GM23338 (cell line): ENCODE measurements around the gene PER1. TPM values are rescaled to one million over a fixed set of nuclear protein-coding genes. Genes with fewer than 3 reads are reported as not detected.

Experiments used
- ATAC-seq: fragments of 200-7000 bp; cut with Tn5 transposase; 3 replicates; pipeline ENCODE4 v1.9.1; 2020
- DNase-seq: peaks from one replicate; pipeline ENCODE4 v3.0.0-alpha.2; 2015; ENCODE audit warnings: low spot score
- H2AFZ ChIP-seq: fragments of 200-600 bp; sonication (generic); 2 replicates; pipeline ENCODE4 v1.8.0; 2016; ENCODE audit warnings: antibody characterized with exemption, mild to moderate bottlenecking, moderate library complexity
- H3F3A ChIP-seq: fragments of 200-600 bp; sonication (generic); replicated peaks from 2 replicates; pipeline ENCODE4 v1.8.0; 2017; ENCODE audit warnings: antibody characterized with exemption, mixed run types, low read depth
- H3K27ac ChIP-seq: fragments of 200-600 bp; sonication (generic); 2 replicates; pipeline ENCODE4 v1.6.1; 2016; ENCODE audit warnings: low read depth
- H3K27me3 ChIP-seq: fragments of 200-600 bp; sonication (generic); 2 replicates; pipeline ENCODE4 v1.8.0; 2016; ENCODE audit warnings: mild to moderate bottlenecking, mixed run types, moderate library complexity; ENCODE audit not compliant: insufficient read depth
- H3K36me3 ChIP-seq: fragments of 200-600 bp; sonication (generic); 2 replicates; pipeline ENCODE4 v1.8.0; 2016; ENCODE audit warnings: mild to moderate bottlenecking; ENCODE audit not compliant: insufficient read depth
- H3K4me1 ChIP-seq: fragments of 200-600 bp; sonication (generic); 2 replicates; pipeline ENCODE4 v1.8.0; 2016; ENCODE audit warnings: mild to moderate bottlenecking, moderate library complexity; ENCODE audit not compliant: insufficient read depth
- H3K4me2 ChIP-seq: fragments of 200-600 bp; sonication (generic); 2 replicates; pipeline ENCODE4 v1.7.1; 2017; ENCODE audit warnings: mixed run types
- H3K4me3 ChIP-seq: fragments of 200-600 bp; sonication (generic); 2 replicates; pipeline ENCODE4 v1.6.1; 2016; ENCODE audit warnings: mixed run types
- H3K79me2 ChIP-seq: fragments of 200-600 bp; sonication (generic); replicated peaks from 2 replicates; pipeline ENCODE4 v1.8.0; 2017; ENCODE audit warnings: mild to moderate bottlenecking; ENCODE audit not compliant: insufficient read depth
- H3K9me2 ChIP-seq: fragments of 200-600 bp; sonication (generic); 2 replicates; pipeline ENCODE4 v1.8.0; 2017; ENCODE audit not compliant: insufficient read depth
- H4K20me1 ChIP-seq: fragments of 200-600 bp; sonication (generic); replicated peaks from 2 replicates; pipeline ENCODE4 v1.8.0; 2017; ENCODE audit warnings: mild to moderate bottlenecking; ENCODE audit not compliant: insufficient read depth
- H3K27ac Mint-ChIP-seq: 2 replicates; pipeline ENCODE4 v1.8.0; 2020; ENCODE audit warnings: inconsistent platforms, mild to moderate bottlenecking, moderate library complexity, mixed read lengths
- H3K27me3 Mint-ChIP-seq: 3 replicates; pipeline ENCODE4 v1.8.0; 2022; ENCODE audit warnings: low read depth, mild to moderate bottlenecking, moderate library complexity, mixed read lengths, inconsistent platforms; ENCODE audit not compliant: insufficient read depth, poor library complexity
- H3K36me3 Mint-ChIP-seq: 3 replicates; pipeline ENCODE4 v1.8.0; 2021; ENCODE audit warnings: low read depth, mild to moderate bottlenecking, inconsistent platforms, moderate library complexity, mixed read lengths
- H3K4me1 Mint-ChIP-seq: 3 replicates; pipeline ENCODE4 v1.8.0; 2020; ENCODE audit warnings: mild to moderate bottlenecking, inconsistent platforms, mixed read lengths
- H3K4me3 Mint-ChIP-seq: 3 replicates; pipeline ENCODE4 v1.8.0; 2021; ENCODE audit warnings: moderate library complexity, mild to moderate bottlenecking, inconsistent platforms, mixed read lengths
- H3K9me3 Mint-ChIP-seq: 3 replicates; pipeline ENCODE4 v1.8.0; 2020; ENCODE audit warnings: moderate library complexity, mild to moderate bottlenecking, inconsistent platforms, mixed read lengths
- CREB1 ChIP-seq: fragments of 250-450 bp; sonication (Bioruptor Pico); IDR thresholded peaks from 2 replicates; pipeline ENCODE4 v1.5.0; 2020; ENCODE audit warnings: low read depth, mild to moderate bottlenecking, moderate library complexity
- CTCF ChIP-seq, 2 experiments: fragments of 200-600 bp in 1 of 2; sonication (generic) in 1 of 2; conservative IDR thresholded peaks; 2 replicates each; pipeline versions ENCODE4 v1.5.1 to v1.6.1; 2016 to 2017; ENCODE audit warnings: antibody characterized with exemption in 2 of 2, low read depth in 2 of 2, mild to moderate bottlenecking in 2 of 2, moderate library complexity in 1 of 2
- ETS1 ChIP-seq: IDR thresholded peaks from 2 replicates; pipeline ENCODE4 v1.6.1; 2016; ENCODE audit warnings: antibody characterized with exemption
- EZH2 ChIP-seq: fragments of 200-600 bp; sonication (generic); IDR thresholded peaks from one replicate; pipeline ENCODE4 v1.8.0; 2017; ENCODE audit warnings: antibody characterized with exemption, mild to moderate bottlenecking, low read depth; ENCODE audit not compliant: unreplicated experiment
- JUNB ChIP-seq: IDR thresholded peaks from one replicate; pipeline ENCODE4 v1.6.1; 2016; ENCODE audit warnings: antibody characterized with exemption; ENCODE audit not compliant: unreplicated experiment
- NANOG ChIP-seq: IDR thresholded peaks from 2 replicates; pipeline ENCODE4 v1.6.1; 2016; ENCODE audit warnings: antibody characterized with exemption, borderline replicate concordance
- POLR2AphosphoS5 ChIP-seq: IDR thresholded peaks from 2 replicates; pipeline ENCODE4 v1.6.1; 2016; ENCODE audit warnings: antibody characterized with exemption, low read depth
- ZNF114 ChIP-seq: fragments of 250-450 bp; sonication (Bioruptor Pico); IDR thresholded peaks from 2 replicates; pipeline ENCODE4 v1.5.0; 2020; ENCODE audit warnings: mild to moderate bottlenecking, moderate library complexity
- polyA plus RNA-seq: library from polyadenylated mRNA; unstranded; fragments of >200 nt; fragmentation: Nextera tagmentation; extraction: Ambion mirVana; gene quantifications from 2 replicates; pipeline ENCODE4 v1.2.1, GENCODE V29; 2016
- total RNA-seq: library from RNA; depleted of rRNA; stranded (reverse); fragments of >200 nt; shearing (Covaris generic); gene quantifications from 2 replicates; pipeline ENCODE4 v1.2.3, GENCODE V29; 2014
- TF ChIP-seq, protein P1 (sequence below): fragments of 250-450 bp; sonication (Bioruptor Pico); IDR thresholded peaks from 2 replicates; pipeline ENCODE4 v1.5.0; 2020; ENCODE audit warnings: mild to moderate bottlenecking, moderate library complexity

PER1 gene
- total and polyA plus RNA-seq, 2 experiments from 2014 or later = 12.2 to 36.1 TPM

DNA sequence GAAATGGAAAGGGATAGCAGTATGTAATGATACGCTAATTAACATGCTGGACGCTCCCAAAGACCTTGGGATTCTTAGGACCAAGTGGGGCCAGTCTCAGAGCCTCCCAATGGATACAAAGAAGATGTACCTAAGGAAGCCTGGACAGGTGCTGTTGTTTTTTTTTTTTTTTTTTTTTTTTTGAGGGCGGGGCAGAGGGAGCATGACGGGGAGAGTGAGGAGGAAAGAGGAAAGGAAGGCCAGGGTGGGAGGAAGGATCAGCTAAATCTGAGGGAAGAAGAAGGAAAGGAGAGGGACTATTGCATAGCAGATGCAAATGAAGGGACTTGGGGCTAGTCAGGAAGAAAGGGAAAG, 8.0 kb upstream of the PER1 start (continued):
- TF ChIP-seq POLR2AphosphoS5 (no peak), JUNB (no peak), ETS1 (no peak), EZH2 (no peak)

DNA sequence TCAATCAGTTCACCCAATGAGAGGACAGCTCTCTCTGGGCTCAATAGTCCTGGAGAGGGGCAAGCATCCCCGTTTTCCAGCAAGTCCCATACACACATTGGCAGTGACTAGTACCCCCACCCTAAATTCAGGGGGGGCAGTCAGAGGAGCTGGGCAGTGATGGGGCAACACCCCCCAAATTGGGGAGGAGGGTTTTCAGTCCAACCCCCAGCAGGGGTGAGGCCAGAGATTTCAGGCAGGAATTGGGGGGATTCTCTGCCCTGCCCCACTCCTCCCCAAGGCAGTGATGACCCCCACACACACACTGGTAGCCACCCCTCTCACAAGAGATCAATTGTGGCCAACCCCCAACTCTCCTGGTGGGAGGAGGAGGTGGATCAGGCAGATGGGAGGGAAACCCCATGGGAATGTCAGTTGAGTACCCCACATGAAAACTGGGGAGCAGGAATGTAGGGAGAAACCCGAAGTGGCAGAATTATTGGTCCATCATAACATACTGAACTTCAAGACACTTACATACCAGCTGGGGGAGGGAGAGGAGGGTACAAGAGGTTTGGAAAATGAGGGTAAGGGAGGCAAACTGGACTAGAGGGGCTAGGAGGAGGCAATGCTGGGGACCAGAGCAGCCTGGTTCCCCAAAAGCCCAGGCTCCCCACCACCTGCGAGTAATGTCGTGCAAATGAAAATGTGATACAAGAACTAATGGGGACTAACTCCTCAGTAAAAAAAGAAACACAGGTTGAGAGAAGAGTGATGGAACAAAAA, 7.4 kb upstream of the PER1 start:
- Histone ChIP-seq H3K27me3 (no peaks in the 10 kb centered on the region), H4K20me1 (peaks cover 5% of the 10 kb centered on the region), H3K36me3 (peaks cover 5% of the 10 kb centered on the region; the same call in 1 of the 2 replicates), H3F3A (peaks cover 24% of the 10 kb centered on the region; the same call in 1 of the 2 replicates), H3K4me2 (no peak overlapping the region), H3K27ac (no peak overlapping the region; the same call in 1 of the 2 replicates), H3K9me2 (no peaks in the 10 kb centered on the region), H2AFZ (no peak overlapping the region), H3K79me2 (peaks cover 14% of the 10 kb centered on the region; the same call in 1 of the 2 replicates), H3K4me1 (peaks cover 32% of the 10 kb centered on the region), H3K4me3 (no peak overlapping the region)
- no peak for DNase-seq
- peaks cover 35% of the 10 kb centered on the region for H3K4me1 Mint-ChIP-seq
- no peak for TF ChIP-seq JUNB
- TF ChIP-seq, protein P1, sequence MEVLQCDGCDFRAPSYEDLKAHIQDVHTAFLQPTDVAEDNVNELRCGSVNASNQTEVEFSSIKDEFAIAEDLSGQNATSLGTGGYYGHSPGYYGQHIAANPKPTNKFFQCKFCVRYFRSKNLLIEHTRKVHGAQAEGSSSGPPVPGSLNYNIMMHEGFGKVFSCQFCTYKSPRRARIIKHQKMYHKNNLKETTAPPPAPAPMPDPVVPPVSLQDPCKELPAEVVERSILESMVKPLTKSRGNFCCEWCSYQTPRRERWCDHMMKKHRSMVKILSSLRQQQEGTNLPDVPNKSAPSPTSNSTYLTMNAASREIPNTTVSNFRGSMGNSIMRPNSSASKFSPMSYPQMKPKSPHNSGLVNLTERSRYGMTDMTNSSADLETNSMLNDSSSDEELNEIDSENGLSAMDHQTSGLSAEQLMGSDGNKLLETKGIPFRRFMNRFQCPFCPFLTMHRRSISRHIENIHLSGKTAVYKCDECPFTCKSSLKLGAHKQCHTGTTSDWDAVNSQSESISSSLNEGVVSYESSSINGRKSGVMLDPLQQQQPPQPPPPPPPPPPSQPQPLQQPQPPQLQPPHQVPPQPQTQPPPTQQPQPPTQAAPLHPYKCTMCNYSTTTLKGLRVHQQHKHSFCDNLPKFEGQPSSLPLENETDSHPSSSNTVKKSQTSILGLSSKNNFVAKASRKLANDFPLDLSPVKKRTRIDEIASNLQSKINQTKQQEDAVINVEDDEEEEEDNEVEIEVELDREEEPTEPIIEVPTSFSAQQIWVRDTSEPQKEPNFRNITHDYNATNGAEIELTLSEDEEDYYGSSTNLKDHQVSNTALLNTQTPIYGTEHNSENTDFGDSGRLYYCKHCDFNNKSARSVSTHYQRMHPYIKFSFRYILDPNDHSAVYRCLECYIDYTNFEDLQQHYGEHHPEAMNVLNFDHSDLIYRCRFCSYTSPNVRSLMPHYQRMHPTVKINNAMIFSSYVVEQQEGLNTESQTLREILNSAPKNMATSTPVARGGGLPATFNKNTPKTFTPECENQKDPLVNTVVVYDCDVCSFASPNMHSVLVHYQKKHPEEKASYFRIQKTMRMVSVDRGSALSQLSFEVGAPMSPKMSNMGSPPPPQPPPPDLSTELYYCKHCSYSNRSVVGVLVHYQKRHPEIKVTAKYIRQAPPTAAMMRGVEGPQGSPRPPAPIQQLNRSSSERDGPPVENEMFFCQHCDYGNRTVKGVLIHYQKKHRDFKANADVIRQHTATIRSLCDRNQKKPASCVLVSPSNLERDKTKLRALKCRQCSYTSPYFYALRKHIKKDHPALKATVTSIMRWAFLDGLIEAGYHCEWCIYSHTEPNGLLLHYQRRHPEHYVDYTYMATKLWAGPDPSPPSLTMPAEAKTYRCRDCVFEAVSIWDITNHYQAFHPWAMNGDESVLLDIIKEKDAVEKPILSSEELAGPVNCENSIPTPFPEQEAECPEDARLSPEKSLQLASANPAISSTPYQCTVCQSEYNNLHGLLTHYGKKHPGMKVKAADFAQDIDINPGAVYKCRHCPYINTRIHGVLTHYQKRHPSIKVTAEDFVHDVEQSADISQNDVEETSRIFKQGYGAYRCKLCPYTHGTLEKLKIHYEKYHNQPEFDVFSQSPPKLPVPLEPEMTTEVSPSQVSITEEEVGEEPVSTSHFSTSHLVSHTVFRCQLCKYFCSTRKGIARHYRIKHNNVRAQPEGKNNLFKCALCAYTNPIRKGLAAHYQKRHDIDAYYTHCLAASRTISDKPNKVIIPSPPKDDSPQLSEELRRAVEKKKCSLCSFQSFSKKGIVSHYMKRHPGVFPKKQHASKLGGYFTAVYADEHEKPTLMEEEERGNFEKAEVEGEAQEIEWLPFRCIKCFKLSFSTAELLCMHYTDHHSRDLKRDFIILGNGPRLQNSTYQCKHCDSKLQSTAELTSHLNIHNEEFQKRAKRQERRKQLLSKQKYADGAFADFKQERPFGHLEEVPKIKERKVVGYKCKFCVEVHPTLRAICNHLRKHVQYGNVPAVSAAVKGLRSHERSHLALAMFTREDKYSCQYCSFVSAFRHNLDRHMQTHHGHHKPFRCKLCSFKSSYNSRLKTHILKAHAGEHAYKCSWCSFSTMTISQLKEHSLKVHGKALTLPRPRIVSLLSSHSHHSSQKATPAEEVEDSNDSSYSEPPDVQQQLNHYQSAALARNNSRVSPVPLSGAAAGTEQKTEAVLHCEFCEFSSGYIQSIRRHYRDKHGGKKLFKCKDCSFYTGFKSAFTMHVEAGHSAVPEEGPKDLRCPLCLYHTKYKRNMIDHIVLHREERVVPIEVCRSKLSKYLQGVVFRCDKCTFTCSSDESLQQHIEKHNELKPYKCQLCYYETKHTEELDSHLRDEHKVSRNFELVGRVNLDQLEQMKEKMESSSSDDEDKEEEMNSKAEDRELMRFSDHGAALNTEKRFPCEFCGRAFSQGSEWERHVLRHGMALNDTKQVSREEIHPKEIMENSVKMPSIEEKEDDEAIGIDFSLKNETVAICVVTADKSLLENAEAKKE (CRISPR knock-in tag) = no peak
- TF ChIP-seq ZNF114 (CRISPR knock-in tag) = no peak
- no peak for TF ChIP-seq NANOG
- TF ChIP-seq POLR2AphosphoS5 = no peak
- TF ChIP-seq CTCF (conservative IDR thresholded peaks at IDR 0.05; ENCODE audit: low read depth in 2 of 2) = no peak
- TF ChIP-seq CREB1 (CRISPR knock-in tag) = no peak
- H3K27ac Mint-ChIP-seq = no peak overlapping the region
- peak overlapping the region; percentile 33; the same call in 1 of the 3 replicates for H3K4me3 Mint-ChIP-seq
- H3K27me3 Mint-ChIP-seq = peaks cover 28% of the 10 kb centered on the region
- ATAC-seq = no peak
- H3K36me3 Mint-ChIP-seq = peaks cover 26% of the 10 kb centered on the region
- H3K9me3 Mint-ChIP-seq = no peaks in the 10 kb centered on the region
